Liver (tissue), 9 donors: ENCODE measurements around the gene SLC5A5. TPM values are rescaled to one million over a fixed set of nuclear protein-coding genes. Genes with fewer than 3 reads are reported as not detected.

Source experiments
- DNase-seq: peaks from one replicate; pipeline ENCODE4 v3.0.0-alpha.2; 2017; ENCODE audit warnings: low spot score
- H3K27ac ChIP-seq, 2 donors: one replicate each; pipeline ENCODE4 v1.7.0; 2013; ENCODE audit warnings: inconsistent platforms in 2 of 2, low read length in 2 of 2, control low read depth in 1 of 2, low read depth in 1 of 2, mild to moderate bottlenecking in 1 of 2
- H3K27me3 ChIP-seq, 4 donors: one replicate each; pipeline versions ENCODE4 v1.6.1 to v1.7.0; 2013; ENCODE audit warnings: low read length in 3 of 4, inconsistent platforms in 1 of 4, mild to moderate bottlenecking in 1 of 4, moderate library complexity in 1 of 4; ENCODE audit not compliant: control insufficient read depth in 4 of 4, insufficient read depth in 4 of 4
- H3K36me3 ChIP-seq, 4 donors: one replicate each; pipeline versions ENCODE4 v1.6.1 to v1.7.0; 2013; ENCODE audit warnings: low read length in 3 of 4, mild to moderate bottlenecking in 3 of 4, low read depth in 1 of 4, moderate library complexity in 1 of 4; ENCODE audit not compliant: control insufficient read depth in 4 of 4, insufficient read depth in 3 of 4
- H3K4me1 ChIP-seq, 4 donors: one replicate each; pipeline versions ENCODE4 v1.6.1 to v1.7.0; 2013; ENCODE audit warnings: low read length in 3 of 4, mild to moderate bottlenecking in 3 of 4, moderate library complexity in 1 of 4; ENCODE audit not compliant: control insufficient read depth in 4 of 4, insufficient read depth in 4 of 4
- H3K4me3 ChIP-seq, 3 donors: one replicate each; pipeline versions ENCODE4 v1.6.1 to v1.7.0; 2013; ENCODE audit warnings: low read length in 3 of 3, control low read depth in 1 of 3, low read depth in 1 of 3, mild to moderate bottlenecking in 1 of 3
- H3K9ac ChIP-seq, 2 donors: one replicate each; pipeline ENCODE4 v1.7.0; 2013; ENCODE audit warnings: low read length in 2 of 2, mild to moderate bottlenecking in 2 of 2, moderate library complexity in 2 of 2, control low read depth in 1 of 2, low read depth in 1 of 2
- H3K9me3 ChIP-seq, 4 donors: one replicate each; pipeline versions ENCODE4 v1.6.1 to v1.7.0; 2013; ENCODE audit warnings: low read length in 3 of 4; ENCODE audit not compliant: control insufficient read depth in 4 of 4
- CTCF ChIP-seq: fragments of 150-350 bp; IDR thresholded peaks from 2 replicates; pipeline ENCODE4 v1.5.1; 2017; ENCODE audit warnings: improper control_type of control experiment, low read depth, low read length; ENCODE audit not compliant: missing input control
- FOXA1 ChIP-seq: IDR thresholded peaks from 2 replicates; pipeline ENCODE4 v1.6.1; 2016; ENCODE audit warnings: antibody characterized with exemption
- FOXA2 ChIP-seq: IDR thresholded peaks from 2 replicates; pipeline ENCODE4 v1.6.1; 2016; ENCODE audit warnings: antibody characterized with exemption
- GABPA ChIP-seq, 2 donors: IDR thresholded peaks in 1 of 2; conservative IDR thresholded peaks in 1 of 2; 2 replicates each; pipeline ENCODE4 v1.6.1; 2016; ENCODE audit warnings: antibody characterized with exemption in 2 of 2, mild to moderate bottlenecking in 1 of 2, moderate library complexity in 1 of 2
- HNF4G ChIP-seq: IDR thresholded peaks from 2 replicates; pipeline ENCODE4 v1.6.1; 2016; ENCODE audit warnings: antibody characterized with exemption
- JUND ChIP-seq, 2 donors: IDR thresholded peaks; 2 replicates each; pipeline ENCODE4 v1.6.1; 2016; ENCODE audit warnings: antibody characterized with exemption in 2 of 2
- RAD21 ChIP-seq, 2 donors: IDR thresholded peaks; 2 replicates each; pipeline ENCODE4 v1.6.1; 2016; ENCODE audit warnings: antibody characterized with exemption in 2 of 2, mild to moderate bottlenecking in 2 of 2
- RXRA ChIP-seq, 2 donors: IDR thresholded peaks; 2 replicates each; pipeline ENCODE4 v1.6.1; 2017 to 2018; ENCODE audit warnings: antibody characterized with exemption in 2 of 2, mild to moderate bottlenecking in 1 of 2
- SP1 ChIP-seq: IDR thresholded peaks from 2 replicates; pipeline ENCODE4 v1.6.1; 2018; ENCODE audit warnings: antibody characterized with exemption, mild to moderate bottlenecking
- TAF1 ChIP-seq: conservative IDR thresholded peaks from 2 replicates; pipeline ENCODE4 v1.6.1; 2016; ENCODE audit warnings: antibody characterized with exemption, mild to moderate bottlenecking
- YY1 ChIP-seq: IDR thresholded peaks from 2 replicates; pipeline ENCODE4 v1.6.1; 2016; ENCODE audit warnings: antibody characterized with exemption, mild to moderate bottlenecking
- WGBS: extraction: QIAGEN DNeasy Blood & Tissue Kit; methylation state at CpG from one replicate; pipeline ENCODE4 v1.1.7; 2013; 5-methylcytosine and 5-hydroxymethylcytosine counted together
- polyA plus RNA-seq, 2 donors: library from polyadenylated mRNA; stranded (reverse) in 1 of 2; unstranded in 1 of 2; fragments of 200-250 nt in 1 of 2; fragments of >200 nt in 1 of 2; fragmentation: Nextera tagmentation in 1 of 2; extraction: Ambion mirVana in 1 of 2; gene quantifications; one replicate each; pipeline versions ENCODE4 v1.2.1 to v1.2.3, GENCODE V29; 2013 to 2015
- total RNA-seq, 2 donors: library from RNA; depleted of rRNA; stranded (reverse); fragments of >200 nt; gene quantifications; one replicate each; pipeline ENCODE4 v1.2.3, GENCODE V29; 2014
- TF ChIP-seq, protein P1 (sequence below): IDR thresholded peaks from 2 replicates; pipeline ENCODE4 v1.6.1; 2016; ENCODE audit warnings: antibody characterized with exemption
- TF ChIP-seq, protein P2 (sequence below): IDR thresholded peaks from 2 replicates; pipeline ENCODE4 v1.6.1; 2016; ENCODE audit warnings: antibody characterized with exemption, mild to moderate bottlenecking
- donor health status: healthy.
- donor health status: healthy.
- donor health status: healthy.
- donor health status: healthy.
- donor health status: healthy.

SLC5A5 gene
- total and polyA plus RNA-seq, 4 donors, result 0.09 TPM; not detected in 3

DNA sequence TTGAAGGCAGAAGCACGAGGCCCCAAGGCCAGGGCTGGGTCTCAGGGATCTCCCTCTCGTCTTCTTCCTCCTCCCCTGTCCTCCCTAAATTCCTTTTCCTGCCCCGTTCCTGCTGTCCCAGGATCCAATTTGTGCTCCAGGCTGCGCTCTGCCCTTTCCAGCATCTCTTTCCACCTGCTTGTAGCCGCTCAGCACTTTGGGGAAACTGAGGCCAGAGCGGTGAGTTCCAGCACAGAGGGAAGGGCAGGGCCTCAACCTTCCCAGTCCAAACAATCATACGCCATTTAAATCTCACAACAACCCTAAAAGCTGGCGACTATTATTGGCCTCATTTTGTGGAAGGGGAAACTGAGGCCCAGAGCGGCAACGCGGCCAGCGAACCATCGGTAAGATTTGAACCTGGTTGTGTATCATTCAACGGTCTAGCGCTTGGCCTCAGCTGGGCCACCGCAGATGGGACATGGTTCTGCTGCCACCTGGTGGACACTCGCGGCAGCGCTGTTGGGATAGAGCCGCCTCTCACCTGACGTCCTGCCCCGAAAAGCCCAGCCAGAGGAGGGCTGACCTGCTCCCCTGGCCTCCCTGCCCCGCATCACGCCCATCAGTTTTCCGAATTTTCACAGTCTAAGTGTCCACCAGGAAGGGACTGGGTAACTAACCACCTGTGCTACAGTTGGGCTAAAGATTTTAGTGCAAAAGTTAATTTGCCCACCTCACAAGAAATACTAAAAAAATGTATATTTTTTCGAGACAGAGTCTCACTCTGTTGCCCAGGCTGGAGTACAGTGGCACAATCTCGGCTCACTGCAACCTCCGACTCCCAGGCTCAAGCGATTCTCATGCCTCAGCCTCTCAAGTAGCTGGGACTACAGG is 16.2 kb upstream of the SLC5A5 start:
- peak; percentile 94 for DNase-seq
- TF ChIP-seq, protein P1, sequence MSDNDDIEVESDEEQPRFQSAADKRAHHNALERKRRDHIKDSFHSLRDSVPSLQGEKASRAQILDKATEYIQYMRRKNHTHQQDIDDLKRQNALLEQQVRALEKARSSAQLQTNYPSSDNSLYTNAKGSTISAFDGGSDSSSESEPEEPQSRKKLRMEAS, result no peak
- TF ChIP-seq HNF4G (no peak), SP1 (no peak), RAD21 (IDR thresholded peaks at IDR 0.05) (peak; percentile 96 to 98), FOXA1 (no peak), TAF1 (no peak), CTCF (peak; percentile 98)
- TF ChIP-seq, protein P2, sequence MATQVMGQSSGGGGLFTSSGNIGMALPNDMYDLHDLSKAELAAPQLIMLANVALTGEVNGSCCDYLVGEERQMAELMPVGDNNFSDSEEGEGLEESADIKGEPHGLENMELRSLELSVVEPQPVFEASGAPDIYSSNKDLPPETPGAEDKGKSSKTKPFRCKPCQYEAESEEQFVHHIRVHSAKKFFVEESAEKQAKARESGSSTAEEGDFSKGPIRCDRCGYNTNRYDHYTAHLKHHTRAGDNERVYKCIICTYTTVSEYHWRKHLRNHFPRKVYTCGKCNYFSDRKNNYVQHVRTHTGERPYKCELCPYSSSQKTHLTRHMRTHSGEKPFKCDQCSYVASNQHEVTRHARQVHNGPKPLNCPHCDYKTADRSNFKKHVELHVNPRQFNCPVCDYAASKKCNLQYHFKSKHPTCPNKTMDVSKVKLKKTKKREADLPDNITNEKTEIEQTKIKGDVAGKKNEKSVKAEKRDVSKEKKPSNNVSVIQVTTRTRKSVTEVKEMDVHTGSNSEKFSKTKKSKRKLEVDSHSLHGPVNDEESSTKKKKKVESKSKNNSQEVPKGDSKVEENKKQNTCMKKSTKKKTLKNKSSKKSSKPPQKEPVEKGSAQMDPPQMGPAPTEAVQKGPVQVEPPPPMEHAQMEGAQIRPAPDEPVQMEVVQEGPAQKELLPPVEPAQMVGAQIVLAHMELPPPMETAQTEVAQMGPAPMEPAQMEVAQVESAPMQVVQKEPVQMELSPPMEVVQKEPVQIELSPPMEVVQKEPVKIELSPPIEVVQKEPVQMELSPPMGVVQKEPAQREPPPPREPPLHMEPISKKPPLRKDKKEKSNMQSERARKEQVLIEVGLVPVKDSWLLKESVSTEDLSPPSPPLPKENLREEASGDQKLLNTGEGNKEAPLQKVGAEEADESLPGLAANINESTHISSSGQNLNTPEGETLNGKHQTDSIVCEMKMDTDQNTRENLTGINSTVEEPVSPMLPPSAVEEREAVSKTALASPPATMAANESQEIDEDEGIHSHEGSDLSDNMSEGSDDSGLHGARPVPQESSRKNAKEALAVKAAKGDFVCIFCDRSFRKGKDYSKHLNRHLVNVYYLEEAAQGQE, result no peak
- no peaks in the 10 kb centered on the region for H3K27me3 ChIP-seq
- H3K9ac ChIP-seq, result no peak overlapping the region
- 12% methylated on average over 29 of the region's 29 CpGs for WGBS
- H3K4me3 ChIP-seq, result no peak overlapping the region
- H3K9me3 ChIP-seq, result no peaks in the 10 kb centered on the region
- H3K36me3 ChIP-seq, result no peaks in the 10 kb centered on the region
- no peak overlapping the region for H3K27ac ChIP-seq
- H3K4me1 ChIP-seq, result peaks cover 0 to 5% (median 1%) of the 10 kb centered on the region in 4 donors

DNA sequence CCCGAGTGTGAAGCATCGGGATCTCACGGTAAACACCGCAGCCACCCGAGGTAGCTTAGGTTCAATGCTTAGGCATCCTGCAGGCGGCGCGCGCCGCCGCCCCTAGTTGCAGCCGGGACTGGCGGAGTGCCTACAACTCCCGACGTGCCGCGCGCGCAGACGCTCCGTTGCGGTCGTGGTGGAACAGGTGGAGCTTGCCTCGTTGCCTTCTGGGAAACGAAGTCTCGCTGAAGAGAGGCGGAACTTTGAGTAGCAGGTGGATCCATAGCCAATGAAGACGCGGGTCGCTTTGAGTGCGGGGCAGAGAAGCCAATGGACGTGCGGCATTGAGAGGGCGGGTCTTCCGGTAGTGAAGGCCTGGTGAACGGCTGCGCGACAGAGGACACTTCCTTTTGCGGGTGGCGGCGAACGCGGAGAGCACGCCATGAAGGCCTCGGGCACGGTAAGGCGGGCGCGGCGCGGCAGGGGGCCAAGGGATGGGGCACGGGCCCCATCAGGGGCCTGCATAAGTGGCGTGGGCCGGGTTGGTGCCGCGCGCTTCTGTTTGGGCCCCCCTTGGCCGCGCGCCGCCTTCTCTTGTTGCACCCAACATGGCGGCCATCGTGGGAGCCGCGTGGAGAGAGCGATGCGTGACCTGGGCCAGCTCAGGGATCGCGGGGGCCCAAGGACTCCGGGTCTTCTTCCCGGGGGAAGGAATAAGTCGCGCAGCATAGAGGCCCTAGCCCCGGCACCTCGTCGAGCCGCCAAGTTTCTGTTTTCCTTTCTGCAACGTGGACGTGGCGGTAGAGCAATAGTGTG is 12.0 kb upstream of the SLC5A5 start, which contains the start of gene RPL18A:
TSS of gene RPL18A (plus strand) at position 378 of the 798 bp plus-strand sequence. CDS start at position 425, 47 bp downstream.
- under 1% methylated on average over 80 of the region's 80 CpGs for WGBS
- Histone ChIP-seq H3K9me3 (no peaks in the 10 kb centered on the region), H3K4me3 (peak within 1 kb of the TSS; percentile 87 to 99 (median 91)), H3K4me1 (peaks cover 3 to 18% (median 13%) of the 10 kb centered on the region in 4 donors), H3K27ac (peak within 1 kb of the TSS; percentile 79 to 80), H3K27me3 (no peaks in the 10 kb centered on the region), H3K9ac (peak within 1 kb of the TSS; percentile 83 to 93), H3K36me3 (peaks cover 17 to 31% (median 23%) of the 10 kb centered on the region in 4 donors)
- DNase-seq, result peak; percentile 96
- no peak for TF ChIP-seq JUND (IDR thresholded peaks at IDR 0.05)
- TF ChIP-seq GABPA (IDR thresholded peaks at IDR 0.05 in 1 of 2, conservative IDR thresholded peaks at IDR 0.05 in 1 of 2), result peak; percentile 86 to 97
- TF ChIP-seq CTCF, result peak; percentile 54
- peak; percentile 93 for TF ChIP-seq TAF1
- TF ChIP-seq HNF4G, result no peak
- TF ChIP-seq RXRA (IDR thresholded peaks at IDR 0.05), result peak; percentile 4 to 44
- TF ChIP-seq, protein P2, result peak; percentile 90
- peak; percentile 79 to 82 for TF ChIP-seq RAD21 (IDR thresholded peaks at IDR 0.05)
- no peak for TF ChIP-seq FOXA2
- peak; percentile 96 for TF ChIP-seq SP1
- peak; percentile 96 for TF ChIP-seq YY1
- TF ChIP-seq, protein P1, result no peak
- TF ChIP-seq FOXA1, result no peak
